ENCODE data around the gene WNT3A.

Gene WNT3A

DNA sequence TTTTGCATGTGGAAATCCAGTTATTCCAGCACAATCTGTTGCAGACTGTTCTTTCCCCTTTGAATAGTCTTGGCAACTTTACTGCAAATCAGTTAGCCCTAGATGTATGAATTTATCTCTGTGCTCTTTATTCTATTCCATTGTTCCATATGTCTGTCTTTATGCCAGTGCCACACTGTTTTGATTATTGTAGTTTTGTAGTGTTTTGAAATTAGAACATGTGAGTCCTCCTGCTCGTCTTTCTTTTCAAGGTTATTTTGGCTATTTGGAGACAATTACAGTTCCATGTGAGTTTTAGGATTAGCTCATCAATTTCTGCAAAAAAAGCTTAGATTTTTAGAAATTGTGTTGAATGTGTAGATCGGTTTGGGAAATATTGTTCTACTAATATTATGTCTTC is 26.6 kb downstream of the WNT3A start:
- Histone ChIP-seq H3K4me2 (ENCODE audit: low read length) (no peak overlapping the region), H3K27me3 (ENCODE audit: low read depth, low read length) (no peaks in the 10 kb centered on the region), H3K36me3 (replicated peaks; ENCODE audit: low read depth, low read length) (no peaks in the 10 kb centered on the region), H2AFZ (ENCODE audit: low read depth, low read length) (no peak overlapping the region), H4K20me1 (ENCODE audit: insufficient read depth, low read length) (no peaks in the 10 kb centered on the region), H3K4me3 (ENCODE audit: low read length) (no peak overlapping the region), H3K79me2 (ENCODE audit: low read length) (no peaks in the 10 kb centered on the region), H3K9ac (ENCODE audit: low read length) (no peak overlapping the region), H3K9me3 (ENCODE audit: insufficient read depth, low read length) (no peaks in the 10 kb centered on the region), H3K27ac (ENCODE audit: low read length) (no peak overlapping the region), H3K4me1 (ENCODE audit: low read length) (0 out of 2 replicates have a peak, but pooled peaks cover 4% of the 10 kb centered on the region)
- TF ChIP-seq, protein P1, sequence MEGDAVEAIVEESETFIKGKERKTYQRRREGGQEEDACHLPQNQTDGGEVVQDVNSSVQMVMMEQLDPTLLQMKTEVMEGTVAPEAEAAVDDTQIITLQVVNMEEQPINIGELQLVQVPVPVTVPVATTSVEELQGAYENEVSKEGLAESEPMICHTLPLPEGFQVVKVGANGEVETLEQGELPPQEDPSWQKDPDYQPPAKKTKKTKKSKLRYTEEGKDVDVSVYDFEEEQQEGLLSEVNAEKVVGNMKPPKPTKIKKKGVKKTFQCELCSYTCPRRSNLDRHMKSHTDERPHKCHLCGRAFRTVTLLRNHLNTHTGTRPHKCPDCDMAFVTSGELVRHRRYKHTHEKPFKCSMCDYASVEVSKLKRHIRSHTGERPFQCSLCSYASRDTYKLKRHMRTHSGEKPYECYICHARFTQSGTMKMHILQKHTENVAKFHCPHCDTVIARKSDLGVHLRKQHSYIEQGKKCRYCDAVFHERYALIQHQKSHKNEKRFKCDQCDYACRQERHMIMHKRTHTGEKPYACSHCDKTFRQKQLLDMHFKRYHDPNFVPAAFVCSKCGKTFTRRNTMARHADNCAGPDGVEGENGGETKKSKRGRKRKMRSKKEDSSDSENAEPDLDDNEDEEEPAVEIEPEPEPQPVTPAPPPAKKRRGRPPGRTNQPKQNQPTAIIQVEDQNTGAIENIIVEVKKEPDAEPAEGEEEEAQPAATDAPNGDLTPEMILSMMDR (IDR thresholded peaks at IDR 0.05; ENCODE audit: low read depth, low read length) = no peak
- TF ChIP-seq EZH2phosphoT487 (IDR thresholded peaks at IDR 0.05; ENCODE audit: low read depth) = no peak

GRCh38 chr1:228034954-228035837 is 28.4 kb downstream of the WNT3A start:
- Histone ChIP-seq H3K9ac (ENCODE audit: low read length) (no peak overlapping the region), H3K4me2 (ENCODE audit: low read length) (no peak overlapping the region), H3K4me1 (ENCODE audit: low read length) (0 out of 2 replicates have a peak, but pooled peaks cover 4% of the 10 kb centered on the region), H3K27me3 (ENCODE audit: low read depth, low read length) (peaks cover 14% of the 10 kb centered on the region), H3K9me3 (ENCODE audit: insufficient read depth, low read length) (no peaks in the 10 kb centered on the region), H3K27ac (ENCODE audit: low read length) (no peak overlapping the region), H3K36me3 (replicated peaks; ENCODE audit: low read depth, low read length) (no peaks in the 10 kb centered on the region), H3K4me3 (ENCODE audit: low read length) (no peak overlapping the region), H2AFZ (ENCODE audit: low read depth, low read length) (no peak overlapping the region), H3K79me2 (ENCODE audit: low read length) (no peaks in the 10 kb centered on the region), H4K20me1 (ENCODE audit: insufficient read depth, low read length) (no peaks in the 10 kb centered on the region)
- no peak for TF ChIP-seq EZH2phosphoT487 (IDR thresholded peaks at IDR 0.05; ENCODE audit: low read depth)
- TF ChIP-seq, protein P1 (IDR thresholded peaks at IDR 0.05; ENCODE audit: low read depth, low read length) = no peak

- H3K27me3 ChIP-seq (ENCODE audit: low read depth, low read length) = peaks cover 16% of the 10 kb centered on the region
- no peak overlapping the region for H3K4me3 ChIP-seq (ENCODE audit: low read length)
- no peak overlapping the region for H2AFZ ChIP-seq (ENCODE audit: low read depth, low read length)
- TF ChIP-seq EZH2phosphoT487 (IDR thresholded peaks at IDR 0.05; ENCODE audit: low read depth) = no peak
- H3K4me2 ChIP-seq (ENCODE audit: low read length) = no peak overlapping the region
- no peak overlapping the region for H3K9ac ChIP-seq (ENCODE audit: low read length)
- H3K36me3 ChIP-seq (replicated peaks; ENCODE audit: low read depth, low read length) = no peaks in the 10 kb centered on the region
- H3K4me1 ChIP-seq (ENCODE audit: low read length) = 0 out of 2 replicates have a peak, but pooled peaks cover 4% of the 10 kb centered on the region
- H4K20me1 ChIP-seq (ENCODE audit: insufficient read depth, low read length) = no peaks in the 10 kb centered on the region
- H3K9me3 ChIP-seq (ENCODE audit: insufficient read depth, low read length) = no peaks in the 10 kb centered on the region
- no peak overlapping the region for H3K27ac ChIP-seq (ENCODE audit: low read length)
- no peaks in the 10 kb centered on the region for H3K79me2 ChIP-seq (ENCODE audit: low read length)
These were observed 29.0 kb downstream of the WNT3A start for GRCh38 chr1:228035844-228036243.

- H3K4me3 ChIP-seq (ENCODE audit: low read length) = no peak overlapping the region
- no peak overlapping the region for H3K27ac ChIP-seq (ENCODE audit: low read length)
- no peaks in the 10 kb centered on the region for H3K36me3 ChIP-seq (replicated peaks; ENCODE audit: low read depth, low read length)
- H3K9me3 ChIP-seq (ENCODE audit: insufficient read depth, low read length) = no peaks in the 10 kb centered on the region
- TF ChIP-seq EZH2phosphoT487 (IDR thresholded peaks at IDR 0.05; ENCODE audit: low read depth) = no peak
- TF ChIP-seq, protein P1 (IDR thresholded peaks at IDR 0.05; ENCODE audit: low read depth, low read length) = no peak
- peaks cover 21% of the 10 kb centered on the region for H3K27me3 ChIP-seq (ENCODE audit: low read depth, low read length)
- 0 out of 2 replicates have a peak, but pooled peaks cover 4% of the 10 kb centered on the region for H3K4me1 ChIP-seq (ENCODE audit: low read length)
- H3K9ac ChIP-seq (ENCODE audit: low read length) = no peak overlapping the region
- no peaks in the 10 kb centered on the region for H4K20me1 ChIP-seq (ENCODE audit: insufficient read depth, low read length)
- no peak overlapping the region for H3K4me2 ChIP-seq (ENCODE audit: low read length)
- no peak overlapping the region for H2AFZ ChIP-seq (ENCODE audit: low read depth, low read length)
- no peaks in the 10 kb centered on the region for H3K79me2 ChIP-seq (ENCODE audit: low read length)
These were observed 30.0 kb downstream of the WNT3A start for GRCh38 chr1:228036701-228037231.
